ENCODE data around the gene TMEM132D.
"Not testable (repeated sequence)": the region's sequence is repeated elsewhere in the genome, so short reads cannot be mapped to it uniquely, and the experiment has no call there.

Gene TMEM132D

GRCh38 chr12:129903956-129904829 is at the start of gene TMEM132D:
TSS of gene TMEM132D (minus strand) at chr12:129904025.
- DNase-seq (ENCODE audit: low read depth in 2 of 2, low spot score in 1 of 2) = no peak

- DNase-seq (ENCODE audit: low read depth in 2 of 2, low spot score in 1 of 2) = no peak
These were observed 45.8 kb upstream of the TMEM132D start for GRCh38 chr12:129949651-129950050.

GRCh38 chr12:129941618-129942017 is 37.8 kb upstream of the TMEM132D start:
- DNase-seq (ENCODE audit: low read depth in 2 of 2, low spot score in 1 of 2) = no peak

GRCh38 chr12:129938089-129938488 is 34.3 kb upstream of the TMEM132D start:
- DNase-seq (ENCODE audit: low read depth in 2 of 2, low spot score in 1 of 2) = no peak

- no peak for DNase-seq (ENCODE audit: low read depth in 2 of 2, low spot score in 1 of 2)
These were observed 33.6 kb upstream of the TMEM132D start for GRCh38 chr12:129937426-129937825.

- no peak for DNase-seq (ENCODE audit: low read depth in 2 of 2, low spot score in 1 of 2)
These were observed 24.8 kb upstream of the TMEM132D start for GRCh38 chr12:129928643-129929042.

- DNase-seq (ENCODE audit: low read depth in 2 of 2, low spot score in 1 of 2) = no peak
These were observed 23.6 kb upstream of the TMEM132D start for GRCh38 chr12:129927316-129927900.

GRCh38 chr12:129911428-129912049 is 7.7 kb upstream of the TMEM132D start:
- no peak for DNase-seq (ENCODE audit: low read depth in 2 of 2, low spot score in 1 of 2)

- no peak for DNase-seq (ENCODE audit: low read depth in 2 of 2, low spot score in 1 of 2)
These were observed 5.5 kb upstream of the TMEM132D start for GRCh38 chr12:129909051-129910020.

GRCh38 chr12:129903092-129903945 is 506 bp downstream of the TMEM132D start:
- DNase-seq (ENCODE audit: low read depth in 2 of 2, low spot score in 1 of 2) = no peak

- DNase-seq (ENCODE audit: low read depth in 2 of 2, low spot score in 1 of 2) = no peak
These were observed 1.3 kb downstream of the TMEM132D start for GRCh38 chr12:129902371-129903091.

GRCh38 chr12:129901254-129901653 is 2.6 kb downstream of the TMEM132D start:
- no peak for DNase-seq (ENCODE audit: low read depth in 2 of 2, low spot score in 1 of 2)

GRCh38 chr12:129900306-129900705 is 3.5 kb downstream of the TMEM132D start:
- DNase-seq (ENCODE audit: low read depth in 2 of 2, low spot score in 1 of 2) = no peak

GRCh38 chr12:129899045-129899444 is 4.8 kb downstream of the TMEM132D start:
- DNase-seq (ENCODE audit: low read depth in 2 of 2, low spot score in 1 of 2) = not testable (repeated sequence)

GRCh38 chr12:129893691-129894090 is 10.1 kb downstream of the TMEM132D start:
- no peak for DNase-seq (ENCODE audit: low read depth in 2 of 2, low spot score in 1 of 2)

GRCh38 chr12:129887101-129887500 is 16.7 kb downstream of the TMEM132D start:
- no peak for DNase-seq (ENCODE audit: low read depth in 2 of 2, low spot score in 1 of 2)

GRCh38 chr12:129886541-129886940 is 17.3 kb downstream of the TMEM132D start:
- no peak for DNase-seq (ENCODE audit: low read depth in 2 of 2, low spot score in 1 of 2)

GRCh38 chr12:129885287-129885686 is 18.5 kb downstream of the TMEM132D start:
- DNase-seq (ENCODE audit: low read depth in 2 of 2, low spot score in 1 of 2) = no peak

GRCh38 chr12:129877411-129877810 is 26.4 kb downstream of the TMEM132D start:
- DNase-seq (ENCODE audit: low read depth in 2 of 2, low spot score in 1 of 2) = no peak
